Measurements from ENCODE around the gene TMCO1.
"Not testable (repeated sequence)": the region's sequence is repeated elsewhere in the genome, so short reads cannot be mapped to it uniquely, and the experiment has no call there.

DNA sequence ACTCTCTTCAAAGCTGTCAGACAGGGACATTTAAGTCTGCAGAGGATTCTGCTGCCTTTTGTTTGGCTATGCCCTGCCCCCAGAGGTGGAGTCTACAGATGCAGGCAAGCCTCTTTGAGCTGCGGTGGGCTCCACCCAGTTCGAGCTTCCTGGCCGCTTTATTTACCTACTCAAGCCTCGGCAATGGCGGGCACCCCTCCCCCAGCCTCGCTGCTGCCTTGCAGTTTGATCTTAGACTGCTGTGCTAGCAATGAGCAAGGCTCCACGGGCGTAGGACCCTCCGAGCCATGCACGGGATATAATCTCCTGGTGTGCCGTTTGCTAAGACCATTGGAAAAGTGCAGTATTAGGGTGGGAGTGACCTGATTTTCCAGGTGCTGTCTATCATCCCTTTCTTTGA, 14.9 kb upstream of the TMCO1 start:
- TF ChIP-seq, protein P1, sequence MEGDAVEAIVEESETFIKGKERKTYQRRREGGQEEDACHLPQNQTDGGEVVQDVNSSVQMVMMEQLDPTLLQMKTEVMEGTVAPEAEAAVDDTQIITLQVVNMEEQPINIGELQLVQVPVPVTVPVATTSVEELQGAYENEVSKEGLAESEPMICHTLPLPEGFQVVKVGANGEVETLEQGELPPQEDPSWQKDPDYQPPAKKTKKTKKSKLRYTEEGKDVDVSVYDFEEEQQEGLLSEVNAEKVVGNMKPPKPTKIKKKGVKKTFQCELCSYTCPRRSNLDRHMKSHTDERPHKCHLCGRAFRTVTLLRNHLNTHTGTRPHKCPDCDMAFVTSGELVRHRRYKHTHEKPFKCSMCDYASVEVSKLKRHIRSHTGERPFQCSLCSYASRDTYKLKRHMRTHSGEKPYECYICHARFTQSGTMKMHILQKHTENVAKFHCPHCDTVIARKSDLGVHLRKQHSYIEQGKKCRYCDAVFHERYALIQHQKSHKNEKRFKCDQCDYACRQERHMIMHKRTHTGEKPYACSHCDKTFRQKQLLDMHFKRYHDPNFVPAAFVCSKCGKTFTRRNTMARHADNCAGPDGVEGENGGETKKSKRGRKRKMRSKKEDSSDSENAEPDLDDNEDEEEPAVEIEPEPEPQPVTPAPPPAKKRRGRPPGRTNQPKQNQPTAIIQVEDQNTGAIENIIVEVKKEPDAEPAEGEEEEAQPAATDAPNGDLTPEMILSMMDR (IDR thresholded peaks at IDR 0.05) = not testable (repeated sequence)
- not testable (repeated sequence) for TF ChIP-seq POLR2A (IDR thresholded peaks at IDR 0.05)
